Kidney (tissue), 14 donors: ENCODE results near the gene ZSCAN22. TPM values are rescaled to one million over a fixed set of nuclear protein-coding genes. Genes with fewer than 3 reads are reported as not detected.
A peak's percentile ranks its signal among the peaks of the same experiment; 100 is the strongest.

Experiments
- DNase-seq, 5 donors: peaks; one replicate each; pipeline ENCODE4 v3.0.0-alpha.2; 2013 to 2020
- FAIRE-seq: peaks from 2 replicates; lab custom pipeline; 2012; peaks lifted over from hg19 to GRCh38; lab: Jason Lieb, UNC
- H3K27ac ChIP-seq, 2 donors: one replicate each; pipeline ENCODE4 v1.7.0; 2013; ENCODE audit warnings: low read depth in 2 of 2, low read length in 2 of 2, inconsistent platforms in 1 of 2
- H3K27me3 ChIP-seq: one replicate; pipeline ENCODE4 v1.7.1; 2013; ENCODE audit warnings: low read length, inconsistent platforms; ENCODE audit not compliant: control insufficient read depth, insufficient read depth
- H3K36me3 ChIP-seq, 3 donors: one replicate each; pipeline versions ENCODE4 v1.7.0 to v1.7.1; 2013; ENCODE audit warnings: low read length in 3 of 3, control low read depth in 1 of 3, inconsistent platforms in 1 of 3; ENCODE audit not compliant: insufficient read depth in 3 of 3, control insufficient read depth in 2 of 3
- H3K4me1 ChIP-seq, 3 donors: one replicate each; pipeline versions ENCODE4 v1.7.0 to v1.7.1; 2013; ENCODE audit warnings: low read length in 3 of 3, inconsistent platforms in 1 of 3, low read depth in 1 of 3; ENCODE audit not compliant: control insufficient read depth in 2 of 3, insufficient read depth in 2 of 3
- H3K4me3 ChIP-seq, 3 donors: one replicate each; pipeline versions ENCODE4 v1.7.0 to v1.8.1; 2013; ENCODE audit warnings: low read length in 3 of 3, control low read depth in 1 of 3, inconsistent platforms in 1 of 3
- H3K9ac ChIP-seq, 3 donors: one replicate each; pipeline versions ENCODE4 v1.7.0 to v1.7.1; 2013; ENCODE audit warnings: low read length in 3 of 3, control low read depth in 1 of 3, inconsistent platforms in 1 of 3
- H3K9me3 ChIP-seq, 3 donors: one replicate each; pipeline versions ENCODE4 v1.7.0 to v1.7.1; 2013; ENCODE audit warnings: low read length in 3 of 3, control low read depth in 1 of 3, inconsistent platforms in 1 of 3; ENCODE audit not compliant: control insufficient read depth in 2 of 3, insufficient read depth in 1 of 3
- intact Hi-C: fragments of 100-400 bp; cut with DNase I; formaldehyde crosslinking; loops from one replicate; pipeline ENCODE4 v1.11.1; 2022
- polyA plus RNA-seq: library from polyadenylated mRNA; stranded (reverse); fragments of 350-450 nt; fragmentation: Illumina TruSeq; extraction: RNeasy Lipid Tissue Mini Kit (QIAGEN cat#74804); gene quantifications from one replicate; pipeline ENCODE4 v1.2.3, GENCODE V29; 2014; ENCODE audit warnings: low read depth, low replicate concordance; ENCODE audit not compliant: insufficient read depth
- total RNA-seq: library from RNA; stranded (reverse); fragmentation: NEBNext Ultra II Directional; extraction: Animal tissue kit (Norgen Biotek cat#: 25700); gene quantifications from one replicate; pipeline ENCODE4 v1.2.1, GENCODE V29; 2021
- TF ChIP-seq, protein P1 (sequence below): IDR thresholded peaks from 3 replicates; pipeline ENCODE4 v1.5.1; 2012; ENCODE audit warnings: mild to moderate bottlenecking, moderate library complexity, borderline replicate concordance; ENCODE audit not compliant: insufficient read depth; ENCODE audit errors: extremely low read depth
- donor health status: control.
- donor health status: control.
- donor health status: control.
- donor health status: control.
- donor health status: control.
- donor health status: DM: yes; HTN: yes; CAD: no.
- donor health status: Normal renal cell carcinoma (clear cell type).

Gene ZSCAN22
- total and polyA plus RNA-seq, 2 donors from 2014 or later: 1.1 to 3.3 TPM

DNA sequence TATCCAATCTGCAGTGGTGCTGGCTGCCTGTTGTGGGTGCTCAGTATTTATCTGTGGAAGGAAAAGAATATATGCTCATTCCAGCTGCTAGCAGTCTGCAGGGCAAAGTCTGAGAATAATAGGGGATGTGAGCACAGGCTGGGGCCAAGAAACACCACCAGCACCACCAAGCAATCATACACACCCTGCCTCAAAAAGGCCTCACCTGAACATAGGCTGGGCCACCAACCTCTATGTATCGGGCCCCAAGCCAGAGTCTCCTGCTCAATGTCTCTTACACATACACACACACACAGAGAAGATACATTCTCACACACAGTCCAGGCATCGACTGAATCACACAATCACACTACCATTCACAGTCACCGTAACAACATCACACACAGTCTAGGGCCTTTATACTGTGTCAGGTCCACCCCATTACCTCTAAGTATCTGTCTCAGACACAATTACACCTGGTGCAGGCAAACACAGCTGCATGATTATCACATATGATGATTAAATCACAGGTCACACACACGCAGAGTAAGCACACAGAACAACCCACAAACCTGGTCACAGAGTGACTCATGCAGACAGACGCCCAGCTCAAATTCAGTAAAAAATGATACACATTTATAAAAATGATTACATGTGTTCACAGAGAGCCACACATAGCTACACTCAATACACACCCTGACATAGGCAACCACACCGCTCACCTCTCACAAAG, 1.3 kb upstream of the ZSCAN22 start:
- no peak for FAIRE-seq
- H3K36me3 ChIP-seq: no peaks in the 10 kb centered on the region
- TF ChIP-seq, protein P1, sequence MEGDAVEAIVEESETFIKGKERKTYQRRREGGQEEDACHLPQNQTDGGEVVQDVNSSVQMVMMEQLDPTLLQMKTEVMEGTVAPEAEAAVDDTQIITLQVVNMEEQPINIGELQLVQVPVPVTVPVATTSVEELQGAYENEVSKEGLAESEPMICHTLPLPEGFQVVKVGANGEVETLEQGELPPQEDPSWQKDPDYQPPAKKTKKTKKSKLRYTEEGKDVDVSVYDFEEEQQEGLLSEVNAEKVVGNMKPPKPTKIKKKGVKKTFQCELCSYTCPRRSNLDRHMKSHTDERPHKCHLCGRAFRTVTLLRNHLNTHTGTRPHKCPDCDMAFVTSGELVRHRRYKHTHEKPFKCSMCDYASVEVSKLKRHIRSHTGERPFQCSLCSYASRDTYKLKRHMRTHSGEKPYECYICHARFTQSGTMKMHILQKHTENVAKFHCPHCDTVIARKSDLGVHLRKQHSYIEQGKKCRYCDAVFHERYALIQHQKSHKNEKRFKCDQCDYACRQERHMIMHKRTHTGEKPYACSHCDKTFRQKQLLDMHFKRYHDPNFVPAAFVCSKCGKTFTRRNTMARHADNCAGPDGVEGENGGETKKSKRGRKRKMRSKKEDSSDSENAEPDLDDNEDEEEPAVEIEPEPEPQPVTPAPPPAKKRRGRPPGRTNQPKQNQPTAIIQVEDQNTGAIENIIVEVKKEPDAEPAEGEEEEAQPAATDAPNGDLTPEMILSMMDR: no peak
- DNase-seq: no peak
- intact Hi-C loops: no loop called here
- no peaks in the 10 kb centered on the region for H3K27me3 ChIP-seq
- H3K4me1 ChIP-seq: peaks cover 0 to 18% (median 0%) of the 10 kb centered on the region in 3 donors
- H3K4me3 ChIP-seq: peak overlapping the region in 2 of 3 donors; percentile 4 to 89
- no peak overlapping the region for H3K9ac ChIP-seq
- H3K9me3 ChIP-seq: no peaks in the 10 kb centered on the region
- no peak overlapping the region for H3K27ac ChIP-seq

DNA sequence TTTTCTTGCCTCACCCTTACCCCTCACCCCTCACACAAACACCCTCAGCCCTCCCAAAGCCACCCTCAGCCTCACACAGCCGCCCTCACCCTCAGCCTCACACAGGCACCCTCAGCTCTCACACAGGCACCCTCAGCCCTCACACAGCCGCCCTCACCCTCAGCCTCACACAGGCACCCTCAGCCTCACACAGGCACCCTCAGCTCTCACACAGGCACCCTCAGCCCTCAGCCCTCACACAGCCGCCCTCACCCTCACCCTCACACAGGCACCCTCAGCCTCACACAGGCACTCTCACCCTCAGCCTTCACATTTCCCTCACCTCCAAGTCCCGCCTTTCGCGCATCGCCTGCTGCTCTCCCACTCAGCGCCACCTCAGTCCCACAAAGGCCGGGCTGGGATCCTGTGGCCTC, 287 bp upstream of the ZSCAN22 start:
- intact Hi-C loops: no loop called here
- H3K9ac ChIP-seq: peak overlapping the region; percentile 84 to 92 (median 90)
- H3K27ac ChIP-seq: peak overlapping the region in 1 of 2 donors; percentile 88
- TF ChIP-seq, protein P1: no peak
- DNase-seq (no peak), FAIRE-seq (no peak)
- no peaks in the 10 kb centered on the region for H3K9me3 ChIP-seq
- no peaks in the 10 kb centered on the region for H3K27me3 ChIP-seq
- peaks cover 0 to 18% (median 0%) of the 10 kb centered on the region in 3 donors for H3K4me1 ChIP-seq
- H3K36me3 ChIP-seq: no peaks in the 10 kb centered on the region
- peak overlapping the region; percentile 87 to 100 (median 89) for H3K4me3 ChIP-seq

DNA sequence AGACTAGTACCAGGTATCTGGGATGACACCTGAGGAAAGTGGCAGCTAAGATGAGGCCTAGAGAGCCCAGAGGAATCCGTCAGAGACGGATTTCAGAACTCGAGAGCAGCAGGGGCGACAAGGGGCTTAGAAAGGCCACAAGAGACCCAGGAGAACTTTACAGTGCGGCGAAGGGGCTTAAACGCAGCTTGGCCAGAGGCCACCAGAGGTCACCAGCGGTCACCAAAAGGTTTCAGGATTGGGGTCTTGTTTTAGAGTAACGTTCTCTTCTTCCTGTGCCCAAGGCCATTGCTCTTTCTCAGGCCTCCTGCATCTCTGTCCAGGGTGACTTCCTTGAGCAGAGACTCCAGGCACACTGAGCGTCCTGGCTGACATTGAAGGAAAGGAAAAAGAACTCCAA, 2.2 kb downstream of the ZSCAN22 start:
- H3K27ac ChIP-seq: no peak overlapping the region
- H3K27me3 ChIP-seq: no peaks in the 10 kb centered on the region
- TF ChIP-seq, protein P1: no peak
- H3K4me3 ChIP-seq: no peak overlapping the region
- DNase-seq: no peak
- H3K36me3 ChIP-seq: no peaks in the 10 kb centered on the region
- intact Hi-C loops: no loop called here
- FAIRE-seq: no peak
- H3K9ac ChIP-seq: no peak overlapping the region
- peaks cover 0 to 18% (median 0%) of the 10 kb centered on the region in 3 donors for H3K4me1 ChIP-seq
- no peaks in the 10 kb centered on the region for H3K9me3 ChIP-seq

DNA sequence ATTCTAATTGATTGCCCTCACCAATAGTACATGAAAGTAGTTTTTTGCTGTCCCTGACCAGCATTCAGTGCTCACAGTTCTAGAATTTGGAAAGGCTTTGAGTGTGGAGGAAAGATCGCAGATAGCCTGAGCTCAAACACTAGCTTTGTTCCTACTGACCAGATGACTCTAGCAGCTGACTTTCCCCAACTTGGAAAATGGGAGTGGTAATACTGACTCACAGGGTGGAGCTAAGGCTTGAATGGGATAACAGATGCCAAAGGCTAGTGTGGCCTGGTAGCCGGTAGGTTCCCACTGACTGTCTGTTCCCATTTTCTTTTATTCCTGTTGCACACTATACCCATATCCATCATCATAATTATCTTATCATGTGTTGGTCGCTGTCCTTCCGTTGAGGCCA, 3.7 kb downstream of the ZSCAN22 start:
- no peak for DNase-seq
- Histone ChIP-seq H3K9ac (no peak overlapping the region), H3K27me3 (no peaks in the 10 kb centered on the region), H3K4me3 (no peak overlapping the region), H3K36me3 (no peaks in the 10 kb centered on the region), H3K27ac (no peak overlapping the region), H3K9me3 (no peaks in the 10 kb centered on the region), H3K4me1 (peaks cover 0 to 18% (median 0%) of the 10 kb centered on the region in 3 donors)
- intact Hi-C loops: no loop called here
- no peak for FAIRE-seq
- TF ChIP-seq, protein P1: no peak
